ENCODE measurements around the gene ZNF282.

The ZNF282 gene

DNA sequence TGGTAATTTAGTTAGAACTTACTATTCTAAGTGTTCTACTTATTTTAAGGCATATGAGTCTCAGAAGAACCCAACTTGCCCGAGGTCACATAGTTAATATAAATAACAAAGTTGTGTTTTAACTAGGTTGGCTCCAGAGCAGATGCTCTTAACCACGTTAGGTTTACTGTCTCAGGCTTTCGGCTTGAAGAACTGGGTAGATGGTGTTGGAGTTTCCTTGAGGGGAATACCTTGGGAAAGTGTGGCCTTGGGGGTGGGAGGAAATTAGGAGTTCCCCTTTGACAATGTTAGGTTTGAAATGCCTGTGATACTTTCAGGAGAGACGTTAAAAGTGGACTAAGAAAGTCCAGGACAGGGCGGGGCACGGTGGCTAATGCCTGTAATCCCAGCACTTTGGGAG, 38.4 kb upstream of the ZNF282 start:
- no peak for DNase-seq (ENCODE audit: extremely low read depth, low read depth)

GRCh38 chr7:149161241-149161848, 34.0 kb upstream of the ZNF282 start:
- no peak for DNase-seq (ENCODE audit: extremely low read depth, low read depth)
- no peak for TF ChIP-seq CTCF (IDR thresholded peaks at IDR 0.05; ENCODE audit: low read depth, low read length)

More for the DNA sequence above, 38.4 kb upstream of the ZNF282 start:
- TF ChIP-seq CTCF (IDR thresholded peaks at IDR 0.05; ENCODE audit: low read depth, low read length), result no peak

DNA sequence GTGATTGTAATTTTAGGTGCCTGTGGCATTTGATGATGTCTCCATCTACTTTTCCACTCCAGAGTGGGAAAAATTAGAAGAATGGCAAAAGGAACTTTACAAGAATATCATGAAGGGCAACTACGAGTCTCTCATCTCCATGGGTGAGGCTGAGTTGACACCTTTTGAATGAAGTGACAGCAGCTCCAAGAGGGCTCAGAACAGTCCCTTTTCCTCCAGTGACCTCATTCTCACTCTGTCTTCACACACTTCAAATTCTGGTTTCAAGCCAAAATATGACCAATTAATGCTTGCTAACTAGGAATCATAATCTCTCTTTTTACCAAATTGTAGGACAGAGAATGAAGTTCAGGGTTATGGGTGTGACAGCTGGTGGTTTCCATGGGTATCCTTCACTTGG, 29.2 kb upstream of the ZNF282 start:
- DNase-seq (ENCODE audit: extremely low read depth, low read depth), result no peak
- no peak for TF ChIP-seq CTCF (IDR thresholded peaks at IDR 0.05; ENCODE audit: low read depth, low read length)

GRCh38 chr7:149166630-149167352, 28.6 kb upstream of the ZNF282 start:
- DNase-seq (ENCODE audit: extremely low read depth, low read depth), result no peak
- no peak for TF ChIP-seq CTCF (IDR thresholded peaks at IDR 0.05; ENCODE audit: low read depth, low read length)

DNA sequence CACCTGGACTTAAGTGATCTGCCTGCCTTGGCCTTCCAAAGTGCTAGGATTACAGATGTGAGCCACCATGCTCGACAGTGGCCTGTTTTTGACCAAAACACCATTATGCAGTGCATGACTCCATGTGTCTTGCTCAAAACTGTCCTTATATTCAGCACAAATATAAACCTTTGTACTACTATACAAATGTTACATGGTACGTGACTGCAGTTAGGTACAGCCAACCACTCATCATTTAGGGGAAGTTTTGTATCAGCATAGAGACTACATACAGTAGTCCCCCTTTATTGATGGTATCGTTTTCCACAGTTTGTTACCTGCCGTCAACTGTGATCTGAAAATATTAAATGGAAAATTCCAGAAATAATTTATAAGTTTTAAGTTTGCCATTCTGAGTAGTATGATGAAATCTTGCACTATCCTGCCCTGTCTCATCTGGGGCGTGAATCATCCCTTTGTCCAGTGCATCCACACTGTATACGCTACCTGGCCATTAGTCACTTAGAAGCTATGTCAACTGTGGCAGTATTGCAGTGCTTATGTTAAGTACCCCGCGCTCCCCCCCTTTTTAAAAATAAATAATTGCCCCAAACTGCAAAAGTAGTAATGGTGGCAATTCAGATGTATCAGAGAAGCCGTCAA, 23.3 kb upstream of the ZNF282 start:
- no peak for DNase-seq (ENCODE audit: extremely low read depth, low read depth)
- TF ChIP-seq CTCF (IDR thresholded peaks at IDR 0.05; ENCODE audit: low read depth, low read length), result no peak

DNA sequence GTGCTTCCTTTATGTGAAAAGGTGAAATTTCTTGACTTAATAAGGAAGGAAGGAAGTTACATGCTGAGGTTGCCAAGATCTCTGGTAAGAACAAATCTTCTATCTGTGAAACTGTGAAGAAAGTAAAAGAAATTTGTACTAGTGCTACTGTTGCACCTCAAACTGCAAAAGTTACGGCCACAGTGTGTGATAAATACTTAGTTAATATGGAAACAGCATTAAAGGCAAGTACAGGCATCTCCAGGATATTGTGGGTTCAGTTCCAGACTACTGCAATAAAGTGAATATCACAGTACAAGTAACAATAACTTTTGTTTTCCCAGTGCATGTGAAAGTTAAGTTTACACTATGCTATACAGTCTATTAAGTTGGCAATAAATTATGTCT, 22.8 kb upstream of the ZNF282 start:
- TF ChIP-seq CTCF (IDR thresholded peaks at IDR 0.05; ENCODE audit: low read depth, low read length), result no peak
- DNase-seq (ENCODE audit: extremely low read depth, low read depth), result no peak

GRCh38 chr7:149175150-149175549, 20.2 kb upstream of the ZNF282 start:
- no peak for TF ChIP-seq CTCF (IDR thresholded peaks at IDR 0.05; ENCODE audit: low read depth, low read length)
- DNase-seq (ENCODE audit: extremely low read depth, low read depth), result no peak

Measured in AG09319 (cell line).